ENCODE measurements around the gene RSPH6A.
"Not testable (repeated sequence)": the region's sequence is repeated elsewhere in the genome, so short reads cannot be mapped to it uniquely, and the experiment has no call there.

- not testable (repeated sequence) for TF ChIP-seq BACH2 (CRISPR knock-in tag; IDR thresholded peaks at IDR 0.05; ENCODE audit: borderline replicate concordance); ZNF565 (CRISPR knock-in tag; conservative IDR thresholded peaks at IDR 0.05; ENCODE audit: low read depth); GLIS3 (CRISPR knock-in tag; IDR thresholded peaks at IDR 0.05); PATZ1 (CRISPR knock-in tag; IDR thresholded peaks at IDR 0.05; ENCODE audit: borderline replicate concordance); ZFP30 (CRISPR knock-in tag; IDR thresholded peaks at IDR 0.05); RARB (CRISPR knock-in tag; IDR thresholded peaks at IDR 0.05); CREB5 (CRISPR knock-in tag; IDR thresholded peaks at IDR 0.05; ENCODE audit: low read depth); TSHZ2 (CRISPR knock-in tag; IDR thresholded peaks at IDR 0.05); ISL1 (CRISPR knock-in tag; IDR thresholded peaks at IDR 0.05); ARNTL (CRISPR knock-in tag; IDR thresholded peaks at IDR 0.05; ENCODE audit: borderline replicate concordance, low read depth)
Observed at GRCh38 chr19:45751483-45751882, 63.6 kb downstream of the RSPH6A start.
